Measurements from ENCODE around the gene PWWP2B.
"Not testable (repeated sequence)": the region's sequence is repeated elsewhere in the genome, so short reads cannot be mapped to it uniquely, and the experiment has no call there.

Gene PWWP2B

GRCh38 chr10:132397036-132397541 lies at the start of gene PWWP2B:
TSS of gene PWWP2B (plus strand) at chr10:132397200. CDS start at chr10:132397227, 27 bp downstream.
- DNase-seq (ENCODE audit: low spot score in 2 of 2) (peak in 1 of 2 donors; percentile 71), ATAC-seq (peak; percentile 43)
- H3K4me3 Mint-ChIP-seq, result peak within 1 kb of the TSS; percentile 74
- H3K4me1 Mint-ChIP-seq, result peaks cover 40% of the 10 kb centered on the region
- no peaks in the 10 kb centered on the region for H3K9me3 Mint-ChIP-seq
- peaks cover 11% of the 10 kb centered on the region for H3K36me3 Mint-ChIP-seq
- peak within 1 kb of the TSS; percentile 70 for H3K27ac Mint-ChIP-seq

GRCh38 chr10:132347211-132347930 lies 49.6 kb upstream of the PWWP2B start:
- no peaks in the 10 kb centered on the region for H3K9me3 Mint-ChIP-seq
- no peak overlapping the region for H3K4me3 Mint-ChIP-seq
- ATAC-seq (peak; percentile 28), DNase-seq (ENCODE audit: low spot score in 2 of 2) (no peak)
- no peak overlapping the region for H3K27ac Mint-ChIP-seq
- peaks cover 5% of the 10 kb centered on the region for H3K4me1 Mint-ChIP-seq
- H3K36me3 Mint-ChIP-seq, result no peaks in the 10 kb centered on the region

GRCh38 chr10:132347931-132348267 lies 49.1 kb upstream of the PWWP2B start:
- ATAC-seq (no peak), DNase-seq (ENCODE audit: low spot score in 2 of 2) (no peak)
- Mint-ChIP-seq H3K4me3 (no peak overlapping the region), H3K9me3 (no peaks in the 10 kb centered on the region), H3K27ac (no peak overlapping the region), H3K36me3 (no peaks in the 10 kb centered on the region), H3K4me1 (peaks cover 10% of the 10 kb centered on the region)

GRCh38 chr10:132349766-132350165 lies 47.2 kb upstream of the PWWP2B start:
- H3K4me3 Mint-ChIP-seq, result no peak overlapping the region
- no peaks in the 10 kb centered on the region for H3K36me3 Mint-ChIP-seq
- no peak for ATAC-seq
- no peaks in the 10 kb centered on the region for H3K9me3 Mint-ChIP-seq
- H3K27ac Mint-ChIP-seq, result no peak overlapping the region
- no peak for DNase-seq (ENCODE audit: low spot score in 2 of 2)
- peaks cover 15% of the 10 kb centered on the region for H3K4me1 Mint-ChIP-seq

GRCh38 chr10:132350391-132350790 lies 46.6 kb upstream of the PWWP2B start:
- peaks cover 15% of the 10 kb centered on the region for H3K4me1 Mint-ChIP-seq
- no peaks in the 10 kb centered on the region for H3K9me3 Mint-ChIP-seq
- no peak for ATAC-seq
- H3K27ac Mint-ChIP-seq, result no peak overlapping the region
- H3K36me3 Mint-ChIP-seq, result no peaks in the 10 kb centered on the region
- DNase-seq (ENCODE audit: low spot score in 2 of 2), result no peak
- no peak overlapping the region for H3K4me3 Mint-ChIP-seq

- Mint-ChIP-seq H3K4me1 (peaks cover 15% of the 10 kb centered on the region), H3K9me3 (no peaks in the 10 kb centered on the region), H3K4me3 (no peak overlapping the region), H3K27ac (no peak overlapping the region), H3K36me3 (no peaks in the 10 kb centered on the region)
- no peak for DNase-seq (ENCODE audit: low spot score in 2 of 2)
- ATAC-seq, result no peak
Measured at GRCh38 chr10:132350946-132351345, 46.1 kb upstream of the PWWP2B start.

- ATAC-seq (no peak), DNase-seq (ENCODE audit: low spot score in 2 of 2) (no peak)
- Mint-ChIP-seq H3K9me3 (no peaks in the 10 kb centered on the region), H3K36me3 (no peaks in the 10 kb centered on the region), H3K4me3 (no peak overlapping the region), H3K27ac (no peak overlapping the region), H3K4me1 (peaks cover 15% of the 10 kb centered on the region)
Measured at GRCh38 chr10:132351611-132352010, 45.4 kb upstream of the PWWP2B start.

GRCh38 chr10:132352462-132353308 lies 44.3 kb upstream of the PWWP2B start:
- not testable (repeated sequence) for H3K9me3 Mint-ChIP-seq, H3K36me3 Mint-ChIP-seq, H3K27ac Mint-ChIP-seq, H3K4me1 Mint-ChIP-seq, H3K4me3 Mint-ChIP-seq
- ATAC-seq (peak; percentile 65), DNase-seq (ENCODE audit: low spot score in 2 of 2) (peak; percentile 78 to 88)

- H3K36me3 Mint-ChIP-seq, result no peaks in the 10 kb centered on the region
- peaks cover 3% of the 10 kb centered on the region for H3K9me3 Mint-ChIP-seq
- no peak for ATAC-seq
- no peak overlapping the region for H3K4me3 Mint-ChIP-seq
- H3K4me1 Mint-ChIP-seq, result peaks cover 10% of the 10 kb centered on the region
- H3K27ac Mint-ChIP-seq, result no peak overlapping the region
- no peak for DNase-seq (ENCODE audit: low spot score in 2 of 2)
Measured at GRCh38 chr10:132353456-132354355, 43.3 kb upstream of the PWWP2B start.

GRCh38 chr10:132354356-132355094 lies 42.5 kb upstream of the PWWP2B start:
- Mint-ChIP-seq H3K4me1 (peaks cover 10% of the 10 kb centered on the region), H3K36me3 (no peaks in the 10 kb centered on the region), H3K27ac (no peak overlapping the region), H3K4me3 (no peak overlapping the region), H3K9me3 (peaks cover 3% of the 10 kb centered on the region)
- ATAC-seq (no peak), DNase-seq (ENCODE audit: low spot score in 2 of 2) (no peak)

GRCh38 chr10:132355297-132355696 lies 41.7 kb upstream of the PWWP2B start:
- H3K4me3 Mint-ChIP-seq, result no peak overlapping the region
- DNase-seq (ENCODE audit: low spot score in 2 of 2) (no peak), ATAC-seq (no peak)
- peaks cover 3% of the 10 kb centered on the region for H3K9me3 Mint-ChIP-seq
- peaks cover 10% of the 10 kb centered on the region for H3K4me1 Mint-ChIP-seq
- no peaks in the 10 kb centered on the region for H3K36me3 Mint-ChIP-seq
- no peak overlapping the region for H3K27ac Mint-ChIP-seq

GRCh38 chr10:132355754-132356153 lies 41.2 kb upstream of the PWWP2B start:
- ATAC-seq, result no peak
- no peak for DNase-seq (ENCODE audit: low spot score in 2 of 2)
- Mint-ChIP-seq H3K36me3 (no peaks in the 10 kb centered on the region), H3K9me3 (peaks cover 3% of the 10 kb centered on the region), H3K4me1 (peaks cover 10% of the 10 kb centered on the region), H3K27ac (no peak overlapping the region), H3K4me3 (no peak overlapping the region)

- Mint-ChIP-seq H3K4me3 (no peak overlapping the region), H3K36me3 (no peaks in the 10 kb centered on the region), H3K27ac (no peak overlapping the region), H3K4me1 (peaks cover 10% of the 10 kb centered on the region), H3K9me3 (peaks cover 3% of the 10 kb centered on the region)
- no peak for DNase-seq (ENCODE audit: low spot score in 2 of 2)
- no peak for ATAC-seq
Measured at GRCh38 chr10:132356621-132357195, 40.3 kb upstream of the PWWP2B start.

- Mint-ChIP-seq H3K9me3 (peaks cover 3% of the 10 kb centered on the region), H3K36me3 (no peaks in the 10 kb centered on the region), H3K4me3 (no peak overlapping the region), H3K27ac (no peak overlapping the region), H3K4me1 (peaks cover 10% of the 10 kb centered on the region)
- no peak for DNase-seq (ENCODE audit: low spot score in 2 of 2)
- no peak for ATAC-seq
Measured at GRCh38 chr10:132357286-132358058, 39.5 kb upstream of the PWWP2B start.

Data from stimulated activated effector memory CD8-positive, alpha-beta T cell treated with anti-CD3 and anti-CD28 coated beads, Interleukin-12 subunit alpha, Interleukin-12 subunit beta, amount 100 ng/mL, for 72 hours (primary cell).